ENCODE results near the gene ATIC. TPM values are rescaled to one million over a fixed set of nuclear protein-coding genes. Genes with fewer than 3 reads are reported as not detected.

ATIC gene
- total RNA-seq: 10 to 100 TPM; 20.5 to 57.6 (median 29.8) TPM

- no peaks in the 10 kb centered on the region for H3K36me3 ChIP-seq
- H3K27me3 ChIP-seq: no peaks in the 10 kb centered on the region
- H3K9me3 ChIP-seq: no peaks in the 10 kb centered on the region
- peaks cover 0 to 5% of the 10 kb centered on the region in 2 donors for H3K4me1 ChIP-seq
- peak within 1 kb of the TSS; percentile 69 to 83 for H3K27ac ChIP-seq
- peak; percentile 90 to 91 for DNase-seq
- intact Hi-C loops (cut with DNase I; ENCODE audit: low total_unique reads): no loop called here
- peak within 1 kb of the TSS; percentile 52 to 66 for H3K4me3 ChIP-seq
- peak; percentile 11 to 61 for TF ChIP-seq POLR2A (IDR thresholded peaks at IDR 0.05)
- TF ChIP-seq, protein P1, sequence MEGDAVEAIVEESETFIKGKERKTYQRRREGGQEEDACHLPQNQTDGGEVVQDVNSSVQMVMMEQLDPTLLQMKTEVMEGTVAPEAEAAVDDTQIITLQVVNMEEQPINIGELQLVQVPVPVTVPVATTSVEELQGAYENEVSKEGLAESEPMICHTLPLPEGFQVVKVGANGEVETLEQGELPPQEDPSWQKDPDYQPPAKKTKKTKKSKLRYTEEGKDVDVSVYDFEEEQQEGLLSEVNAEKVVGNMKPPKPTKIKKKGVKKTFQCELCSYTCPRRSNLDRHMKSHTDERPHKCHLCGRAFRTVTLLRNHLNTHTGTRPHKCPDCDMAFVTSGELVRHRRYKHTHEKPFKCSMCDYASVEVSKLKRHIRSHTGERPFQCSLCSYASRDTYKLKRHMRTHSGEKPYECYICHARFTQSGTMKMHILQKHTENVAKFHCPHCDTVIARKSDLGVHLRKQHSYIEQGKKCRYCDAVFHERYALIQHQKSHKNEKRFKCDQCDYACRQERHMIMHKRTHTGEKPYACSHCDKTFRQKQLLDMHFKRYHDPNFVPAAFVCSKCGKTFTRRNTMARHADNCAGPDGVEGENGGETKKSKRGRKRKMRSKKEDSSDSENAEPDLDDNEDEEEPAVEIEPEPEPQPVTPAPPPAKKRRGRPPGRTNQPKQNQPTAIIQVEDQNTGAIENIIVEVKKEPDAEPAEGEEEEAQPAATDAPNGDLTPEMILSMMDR (IDR thresholded peaks at IDR 0.05): peak in 2 of 4 experiments; percentile 7 to 30
Measured at GRCh38 chr2:215311625-215312396, at the start of gene ATIC. Gene ATIC, plus strand, starts transcription at chr2:215312059. Its CDS starts 84 bp downstream, at chr2:215312143.

DNA sequence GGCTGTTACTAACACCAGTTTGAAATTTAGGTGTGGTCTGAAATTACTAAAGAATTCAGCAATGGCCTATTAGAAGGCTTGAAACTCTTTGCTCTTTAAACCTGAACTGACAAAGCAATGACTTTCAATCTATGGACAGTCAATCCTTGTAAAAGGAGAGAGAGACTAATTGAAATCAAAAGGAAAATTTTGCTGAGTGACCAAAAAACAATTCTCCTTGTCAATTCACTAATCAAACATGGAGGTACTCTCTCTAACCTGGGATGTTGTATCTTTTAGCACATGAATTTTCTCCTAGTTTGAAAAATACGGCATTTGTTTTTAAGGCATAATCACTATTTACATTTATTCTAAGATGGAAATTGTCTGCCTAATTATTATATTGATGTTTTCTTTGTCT lies 49.6 kb upstream of the ATIC start:
- Histone ChIP-seq H3K4me3 (no peak overlapping the region), H3K9me3 (no peaks in the 10 kb centered on the region), H3K4me1 (no peaks in the 10 kb centered on the region), H3K36me3 (no peaks in the 10 kb centered on the region), H3K27ac (no peak overlapping the region), H3K27me3 (no peaks in the 10 kb centered on the region)
- TF ChIP-seq POLR2A (IDR thresholded peaks at IDR 0.05): no peak
- TF ChIP-seq, protein P1 (IDR thresholded peaks at IDR 0.05): no peak
- intact Hi-C loops (cut with DNase I; ENCODE audit: low total_unique reads): no loop called here
- DNase-seq: no peak

DNA sequence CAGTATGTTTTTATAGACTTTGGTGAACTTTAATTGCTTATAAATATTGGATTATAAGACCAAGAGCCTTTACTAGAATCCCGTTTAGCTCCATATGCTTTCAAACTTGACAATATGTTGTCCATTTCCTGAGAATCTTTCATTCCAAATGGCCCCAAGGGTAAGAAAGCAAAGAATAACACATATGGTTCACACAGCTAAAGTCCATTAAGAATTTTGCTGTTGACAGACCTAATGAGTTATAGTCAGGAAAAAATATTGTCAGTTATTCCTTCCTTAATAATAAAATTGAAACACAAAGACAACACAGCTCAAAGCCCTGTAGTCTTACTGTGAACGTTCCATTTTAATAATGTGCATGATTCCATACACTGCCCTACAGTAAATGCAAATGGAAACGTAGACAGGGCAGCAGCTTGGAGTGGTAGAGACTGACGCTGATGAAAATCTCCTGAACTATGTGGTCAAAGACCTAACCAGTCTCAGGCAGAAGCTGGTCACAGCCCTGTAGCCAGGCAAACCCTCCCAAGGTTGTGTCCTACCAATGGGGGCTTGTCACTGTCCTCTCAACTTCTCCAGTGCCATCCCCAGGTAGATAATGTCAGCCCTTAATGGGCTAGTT lies 49.0 kb upstream of the ATIC start:
- DNase-seq: no peak
- Histone ChIP-seq H3K9me3 (no peaks in the 10 kb centered on the region), H3K36me3 (no peaks in the 10 kb centered on the region), H3K27ac (no peak overlapping the region), H3K4me3 (no peak overlapping the region), H3K4me1 (no peaks in the 10 kb centered on the region), H3K27me3 (no peaks in the 10 kb centered on the region)
- no peak for TF ChIP-seq POLR2A (IDR thresholded peaks at IDR 0.05)
- TF ChIP-seq, protein P1 (IDR thresholded peaks at IDR 0.05): no peak
- intact Hi-C loops (cut with DNase I; ENCODE audit: low total_unique reads): no loop called here

GRCh38 chr2:215264374-215264773 lies 47.5 kb upstream of the ATIC start:
- TF ChIP-seq, protein P1 (IDR thresholded peaks at IDR 0.05): no peak
- no peak for TF ChIP-seq POLR2A (IDR thresholded peaks at IDR 0.05)
- Histone ChIP-seq H3K4me1 (no peaks in the 10 kb centered on the region), H3K36me3 (no peaks in the 10 kb centered on the region), H3K27me3 (no peaks in the 10 kb centered on the region), H3K27ac (no peak overlapping the region), H3K4me3 (no peak overlapping the region), H3K9me3 (no peaks in the 10 kb centered on the region)
- no peak for DNase-seq
- intact Hi-C loops (cut with DNase I; ENCODE audit: low total_unique reads): no loop called here

Measured in uterus (tissue), 4 donors.